Measurements from ENCODE around the gene ADIPOR2.

- TF ChIP-seq POLR2AphosphoS5 (IDR thresholded peaks at IDR 0.05; ENCODE audit: insufficient read depth in 1 of 2, low read depth in 1 of 2) (no peak), POLR2A (IDR thresholded peaks at IDR 0.05) (no peak)
These were observed 38.9 kb upstream of the ADIPOR2 start for GRCh38 chr12:1651946-1652345.
